Duodenal mucosa (tissue), 2 donors: ENCODE data around the gene TXNDC12.
"Not testable (repeated sequence)": the region's sequence is repeated elsewhere in the genome, so short reads cannot be mapped to it uniquely, and the experiment has no call there.

Source experiments
- H3K27ac ChIP-seq: one replicate; pipeline ENCODE4 v1.7.0; 2013; ENCODE audit warnings: low read depth, low read length
- H3K27me3 ChIP-seq, 2 donors: one replicate each; pipeline ENCODE4 v1.7.0; 2013; ENCODE audit warnings: low read length in 2 of 2, control low read depth in 1 of 2; ENCODE audit not compliant: insufficient read depth in 2 of 2, control insufficient read depth in 1 of 2
- H3K36me3 ChIP-seq, 2 donors: one replicate each; pipeline ENCODE4 v1.7.0; 2013; ENCODE audit warnings: low read length in 2 of 2, control low read depth in 1 of 2; ENCODE audit not compliant: insufficient read depth in 2 of 2, control insufficient read depth in 1 of 2
- H3K4me1 ChIP-seq, 2 donors: one replicate each; pipeline ENCODE4 v1.7.0; 2013; ENCODE audit warnings: low read length in 2 of 2, control low read depth in 1 of 2; ENCODE audit not compliant: insufficient read depth in 2 of 2, control insufficient read depth in 1 of 2
- H3K4me3 ChIP-seq, 2 donors: one replicate each; pipeline ENCODE4 v1.7.0; 2013; ENCODE audit warnings: low read length in 2 of 2, low read depth in 1 of 2
- H3K9ac ChIP-seq, 2 donors: one replicate each; pipeline ENCODE4 v1.7.0; 2013; ENCODE audit warnings: low read length in 2 of 2, low read depth in 1 of 2
- H3K9me3 ChIP-seq, 2 donors: one replicate each; pipeline ENCODE4 v1.7.0; 2013; ENCODE audit warnings: low read length in 2 of 2, control low read depth in 1 of 2; ENCODE audit not compliant: control insufficient read depth in 1 of 2

Gene TXNDC12

DNA sequence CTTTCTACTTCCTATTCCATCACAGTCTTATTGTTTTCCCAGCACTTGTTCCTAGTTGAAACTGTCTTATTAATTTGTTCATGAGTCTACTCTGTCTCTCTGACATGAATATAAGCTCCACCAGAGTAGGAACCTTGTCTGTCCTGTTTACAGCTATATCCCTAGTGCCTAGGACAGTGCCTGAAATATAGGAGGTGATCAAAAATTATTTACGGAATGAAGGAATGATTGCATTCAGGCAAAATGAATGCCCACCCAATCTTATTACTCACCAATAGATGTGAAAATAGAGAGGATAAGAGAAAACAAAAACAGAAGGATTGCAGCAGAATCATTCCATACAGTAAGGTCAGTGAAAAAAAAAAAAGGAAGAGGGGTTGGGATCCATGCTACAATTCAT is 1.1 kb downstream of the TXNDC12 start:
- Histone ChIP-seq H3K4me1 (peaks cover 26 to 29% of the 10 kb centered on the region in 2 donors), H3K9me3 (no peaks in the 10 kb centered on the region), H3K9ac (peak overlapping the region; percentile 85 to 88), H3K4me3 (peak overlapping the region; percentile 94 to 99), H3K27ac (no peak overlapping the region), H3K27me3 (no peaks in the 10 kb centered on the region), H3K36me3 (peaks cover 4 to 5% of the 10 kb centered on the region in 2 donors)

- H3K4me1 ChIP-seq, H3K4me3 ChIP-seq, H3K27ac ChIP-seq, H3K27me3 ChIP-seq, H3K36me3 ChIP-seq, H3K9ac ChIP-seq, H3K9me3 ChIP-seq: not testable (repeated sequence)
Observed at GRCh38 chr1:52049337-52049736, 5.7 kb downstream of the TXNDC12 start.

GRCh38 chr1:52045666-52046195 is 9.3 kb downstream of the TXNDC12 start:
- H3K4me1 ChIP-seq, H3K4me3 ChIP-seq, H3K9me3 ChIP-seq, H3K27ac ChIP-seq, H3K27me3 ChIP-seq, H3K9ac ChIP-seq, H3K36me3 ChIP-seq: not testable (repeated sequence)

DNA sequence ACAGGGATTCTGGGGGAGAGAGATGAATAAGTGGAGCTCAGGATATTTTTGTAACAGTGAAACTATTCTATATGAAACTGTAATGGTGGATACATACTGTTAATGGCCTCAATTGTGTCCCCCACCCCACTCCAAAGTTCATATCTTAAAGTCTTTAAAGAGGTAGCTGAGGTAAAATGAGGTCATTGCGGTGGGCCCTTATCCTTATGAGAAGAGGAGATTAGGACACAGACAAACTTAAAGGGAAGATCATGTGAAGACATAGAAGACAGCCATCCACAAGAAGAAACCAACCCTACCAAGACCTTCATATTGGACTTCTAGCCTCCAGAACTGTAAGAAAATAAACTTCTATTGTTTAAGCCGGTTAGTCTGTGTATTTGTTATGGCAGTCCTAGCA is 9.8 kb downstream of the TXNDC12 start:
- no peaks in the 10 kb centered on the region for H3K27me3 ChIP-seq
- H3K36me3 ChIP-seq = peaks cover 0 to 9% of the 10 kb centered on the region in 2 donors
- H3K4me1 ChIP-seq = no peaks in the 10 kb centered on the region
- H3K9ac ChIP-seq = no peak overlapping the region
- H3K4me3 ChIP-seq = no peak overlapping the region
- H3K27ac ChIP-seq = no peak overlapping the region
- no peaks in the 10 kb centered on the region for H3K9me3 ChIP-seq

DNA sequence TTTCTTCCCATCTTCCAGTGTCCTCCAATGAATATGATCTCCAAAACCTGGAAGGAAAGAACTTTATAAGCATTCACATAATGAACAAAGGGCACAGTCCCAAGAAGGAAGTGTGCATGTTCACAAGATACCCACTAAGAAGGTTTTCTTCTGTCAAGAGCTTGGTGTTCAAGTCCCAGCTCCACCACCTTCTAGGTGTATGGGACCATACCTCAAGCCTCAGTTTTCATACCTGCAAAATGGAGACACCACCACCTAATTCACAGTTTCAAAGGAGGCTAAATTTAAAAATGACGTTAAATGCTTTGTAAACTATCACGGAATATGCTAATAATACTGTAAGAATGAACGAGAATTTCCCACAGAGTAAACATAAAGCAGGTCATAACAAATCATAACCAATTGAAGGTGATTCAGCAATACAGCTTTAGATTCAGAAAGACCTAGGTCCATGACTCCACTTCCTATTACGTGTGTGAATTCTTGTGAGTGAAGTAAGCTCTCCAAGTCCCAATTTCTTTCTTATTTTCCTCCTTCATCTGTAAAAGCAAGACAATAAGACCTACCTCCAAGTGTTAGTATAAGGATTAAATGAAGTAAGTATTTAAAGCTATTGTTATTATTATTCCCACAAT is 13.3 kb downstream of the TXNDC12 start:
- Histone ChIP-seq H3K27me3 (no peaks in the 10 kb centered on the region), H3K9me3 (no peaks in the 10 kb centered on the region), H3K27ac (no peak overlapping the region), H3K36me3 (peaks cover 0 to 17% of the 10 kb centered on the region in 2 donors), H3K9ac (no peak overlapping the region), H3K4me3 (no peak overlapping the region), H3K4me1 (no peaks in the 10 kb centered on the region)

- Histone ChIP-seq H3K9me3 (no peaks in the 10 kb centered on the region), H3K4me3 (no peak overlapping the region), H3K9ac (no peak overlapping the region), H3K36me3 (peaks cover 0 to 15% of the 10 kb centered on the region in 2 donors), H3K27me3 (no peaks in the 10 kb centered on the region), H3K27ac (no peak overlapping the region), H3K4me1 (peaks cover 3 to 5% of the 10 kb centered on the region in 2 donors)
Observed at GRCh38 chr1:52037909-52038308, 17.1 kb downstream of the TXNDC12 start.

DNA sequence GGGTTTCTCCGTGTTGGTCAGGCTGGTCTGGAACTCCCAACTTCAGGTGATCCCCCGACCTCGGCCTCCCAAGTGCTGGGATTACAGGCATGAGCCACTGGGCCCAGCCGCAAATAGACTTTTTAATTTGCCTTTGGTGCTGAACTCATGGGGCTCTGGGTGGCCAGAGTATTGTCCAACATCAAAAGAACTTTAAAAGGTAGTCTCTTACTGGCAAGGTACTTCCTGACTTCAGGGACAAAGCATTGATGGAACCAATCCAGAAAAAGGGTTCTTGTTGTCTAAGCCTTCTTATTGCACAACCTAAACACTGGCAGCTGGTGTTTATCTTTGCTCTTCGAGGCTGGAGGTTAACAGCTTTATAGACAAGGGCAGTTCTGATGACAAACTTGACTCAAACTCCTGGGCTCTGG is 17.6 kb downstream of the TXNDC12 start:
- no peaks in the 10 kb centered on the region for H3K9me3 ChIP-seq
- H3K9ac ChIP-seq = no peak overlapping the region
- no peak overlapping the region for H3K4me3 ChIP-seq
- peaks cover 0 to 15% of the 10 kb centered on the region in 2 donors for H3K36me3 ChIP-seq
- peaks cover 7% of the 10 kb centered on the region in 2 donors for H3K4me1 ChIP-seq
- H3K27me3 ChIP-seq = no peaks in the 10 kb centered on the region
- H3K27ac ChIP-seq = no peak overlapping the region

- Histone ChIP-seq H3K9me3 (no peaks in the 10 kb centered on the region), H3K27me3 (no peaks in the 10 kb centered on the region), H3K4me1 (peaks cover 20 to 30% of the 10 kb centered on the region in 2 donors), H3K4me3 (peak overlapping the region; percentile 94 to 98), H3K9ac (peak overlapping the region in 1 of 2 donors; percentile 75), H3K36me3 (peaks cover 0 to under 1% of the 10 kb centered on the region in 2 donors), H3K27ac (peak overlapping the region; percentile 88)
Observed at GRCh38 chr1:52034050-52034384, 21.0 kb downstream of the TXNDC12 start.

- H3K27me3 ChIP-seq = no peaks in the 10 kb centered on the region
- no peaks in the 10 kb centered on the region for H3K36me3 ChIP-seq
- H3K27ac ChIP-seq = peak within 1 kb of the TSS; percentile 88
- peak within 1 kb of the TSS; percentile 75 to 91 for H3K9ac ChIP-seq
- H3K9me3 ChIP-seq = no peaks in the 10 kb centered on the region
- peak within 1 kb of the TSS; percentile 94 to 98 for H3K4me3 ChIP-seq
- peaks cover 20 to 30% of the 10 kb centered on the region in 2 donors for H3K4me1 ChIP-seq
Observed at GRCh38 chr1:52033190-52034049, 21.6 kb downstream of the TXNDC12 start, which contains the start of gene KTI12. TSS of gene KTI12 (minus strand) at chr1:52033810. CDS start at chr1:52033761, 49 bp downstream.

- Histone ChIP-seq H3K4me1 (peaks cover 20 to 30% of the 10 kb centered on the region in 2 donors), H3K27ac (no peak overlapping the region), H3K9me3 (no peaks in the 10 kb centered on the region), H3K27me3 (no peaks in the 10 kb centered on the region), H3K9ac (peak overlapping the region; percentile 75 to 91), H3K36me3 (no peaks in the 10 kb centered on the region), H3K4me3 (peak overlapping the region; percentile 94 to 98)
Observed at GRCh38 chr1:52032785-52033131, 22.2 kb downstream of the TXNDC12 start.
